Measurements from ENCODE around the gene AP5Z1.

The AP5Z1 gene

GRCh38 chr7:4831723-4832495 lies 56.5 kb downstream of the AP5Z1 start:
- TF ChIP-seq CTCF (IDR thresholded peaks at IDR 0.05; ENCODE audit: borderline replicate concordance, insufficient read depth, low read depth, low read length) = no peak
- no peak overlapping the region for H3K4me3 ChIP-seq (ENCODE audit: low read depth, low read length)

GRCh38 chr7:4832711-4833110 lies 57.3 kb downstream of the AP5Z1 start:
- no peak for TF ChIP-seq CTCF (IDR thresholded peaks at IDR 0.05; ENCODE audit: borderline replicate concordance, insufficient read depth, low read depth, low read length)
- no peak overlapping the region for H3K4me3 ChIP-seq (ENCODE audit: low read depth, low read length)

GRCh38 chr7:4833176-4833575 lies 57.8 kb downstream of the AP5Z1 start:
- H3K4me3 ChIP-seq (ENCODE audit: low read depth, low read length) = no peak overlapping the region
- TF ChIP-seq CTCF (IDR thresholded peaks at IDR 0.05; ENCODE audit: borderline replicate concordance, insufficient read depth, low read depth, low read length) = no peak

- H3K4me3 ChIP-seq (ENCODE audit: low read depth, low read length) = no peak overlapping the region
- no peak for TF ChIP-seq CTCF (IDR thresholded peaks at IDR 0.05; ENCODE audit: borderline replicate concordance, insufficient read depth, low read depth, low read length)
These were observed 58.5 kb downstream of the AP5Z1 start for GRCh38 chr7:4833691-4834600.

- no peak for TF ChIP-seq CTCF (IDR thresholded peaks at IDR 0.05; ENCODE audit: borderline replicate concordance, insufficient read depth, low read depth, low read length)
- H3K4me3 ChIP-seq (ENCODE audit: low read depth, low read length) = no peak overlapping the region
These were observed 59.4 kb downstream of the AP5Z1 start for GRCh38 chr7:4834601-4835397.

- TF ChIP-seq CTCF (IDR thresholded peaks at IDR 0.05; ENCODE audit: borderline replicate concordance, insufficient read depth, low read depth, low read length) = no peak
- H3K4me3 ChIP-seq (ENCODE audit: low read depth, low read length) = no peak overlapping the region
These were observed 60.2 kb downstream of the AP5Z1 start for GRCh38 chr7:4835398-4836205.

All from GM12875 (cell line).